Mesenchymal stem cell (in vitro differentiated cells and primary cell): ENCODE measurements around the gene FAM227B.
A peak's percentile ranks its signal among the peaks of the same experiment; 100 is the strongest.

Experiments used
- DNase-seq: peaks from one replicate; pipeline ENCODE4 v3.0.0-alpha.2; 2013
- H2AFZ ChIP-seq: one replicate; pipeline ENCODE4 v1.6.1; 2013; ENCODE audit warnings: low read depth, mild to moderate bottlenecking, control low read depth, inconsistent platforms, low read length, moderate library complexity
- H2AK5ac ChIP-seq: 2 replicates; pipeline ENCODE4 v1.6.1; 2013; ENCODE audit warnings: low read length, moderate library complexity, mild to moderate bottlenecking, inconsistent platforms; ENCODE audit not compliant: severe bottlenecking
- H2BK120ac ChIP-seq: one replicate; pipeline ENCODE4 v1.6.1; 2013; ENCODE audit warnings: low read depth, mild to moderate bottlenecking, inconsistent platforms, low read length, moderate library complexity
- H2BK12ac ChIP-seq, 2 experiments: one replicate each; pipeline ENCODE4 v1.6.1; 2013; ENCODE audit warnings: inconsistent platforms in 2 of 2, low read length in 2 of 2, mild to moderate bottlenecking in 2 of 2, moderate library complexity in 2 of 2, control low read depth in 1 of 2
- H2BK15ac ChIP-seq: one replicate; pipeline ENCODE4 v1.6.1; 2013; ENCODE audit warnings: mild to moderate bottlenecking, low read depth, inconsistent platforms; ENCODE audit not compliant: poor library complexity, severe bottlenecking
- H2BK5ac ChIP-seq: 2 replicates; pipeline ENCODE4 v1.6.1; 2013; ENCODE audit warnings: low read depth, mild to moderate bottlenecking, low read length, control low read depth, inconsistent platforms; ENCODE audit not compliant: poor library complexity, severe bottlenecking
- H3K14ac ChIP-seq, 2 experiments: one replicate each; pipeline ENCODE4 v1.6.1; 2013; ENCODE audit warnings: inconsistent platforms in 2 of 2, low read length in 2 of 2, control low read depth in 1 of 2, mild to moderate bottlenecking in 1 of 2, moderate library complexity in 1 of 2
- H3K18ac ChIP-seq, 2 experiments: one replicate each; pipeline ENCODE4 v1.6.1; 2013; ENCODE audit warnings: inconsistent platforms in 2 of 2, low read length in 2 of 2, control low read depth in 1 of 2, low read depth in 1 of 2, mild to moderate bottlenecking in 1 of 2
- H3K23ac ChIP-seq, 2 experiments: one replicate each; pipeline ENCODE4 v1.6.1; 2013; ENCODE audit warnings: inconsistent platforms in 2 of 2, low read length in 2 of 2, mild to moderate bottlenecking in 2 of 2, moderate library complexity in 2 of 2, control low read depth in 1 of 2
- H3K27ac ChIP-seq: 2 replicates; pipeline ENCODE4 v1.5.1; 2013; ENCODE audit warnings: mild to moderate bottlenecking, moderate library complexity, low read length, control low read depth, inconsistent platforms; ENCODE audit not compliant: poor library complexity, severe bottlenecking
- H3K27me3 ChIP-seq, 2 experiments: 2 replicates each; pipeline versions ENCODE4 v1.6.1 to v1.7.0; 2013; ENCODE audit warnings: low read length in 2 of 2, mild to moderate bottlenecking in 2 of 2, moderate library complexity in 2 of 2, control low read depth in 1 of 2, inconsistent platforms in 1 of 2; ENCODE audit not compliant: control insufficient read depth in 1 of 2, insufficient read depth in 1 of 2
- H3K36me3 ChIP-seq, 2 experiments: 2 replicates each; pipeline versions ENCODE4 v1.6.1 to v1.7.0; 2013; ENCODE audit warnings: low read length in 2 of 2, control low read depth in 1 of 2, inconsistent platforms in 1 of 2, low read depth in 1 of 2, mild to moderate bottlenecking in 1 of 2; ENCODE audit not compliant: insufficient read depth in 2 of 2, control insufficient read depth in 1 of 2
- H3K4ac ChIP-seq, 2 experiments: one replicate each; pipeline ENCODE4 v1.6.1; 2013; ENCODE audit warnings: inconsistent platforms in 2 of 2, low read length in 2 of 2, mild to moderate bottlenecking in 2 of 2, moderate library complexity in 2 of 2, control low read depth in 1 of 2, low read depth in 1 of 2
- H3K4me1 ChIP-seq: 2 replicates; pipeline ENCODE4 v1.6.1; 2013; ENCODE audit warnings: low read depth, low read length, control low read depth; ENCODE audit not compliant: control insufficient read depth, insufficient read depth
- H3K4me2 ChIP-seq: 2 replicates; pipeline ENCODE4 v1.6.1; 2013; ENCODE audit warnings: low read length, mild to moderate bottlenecking, inconsistent platforms; ENCODE audit not compliant: poor library complexity, severe bottlenecking
- H3K4me3 ChIP-seq, 2 experiments: 2 replicates each; pipeline versions ENCODE4 v1.5.1 to v1.7.0; 2013; ENCODE audit warnings: low read length in 2 of 2, mild to moderate bottlenecking in 2 of 2, control low read depth in 1 of 2, low read depth in 1 of 2; ENCODE audit not compliant: insufficient read depth in 1 of 2
- H3K79me1 ChIP-seq: replicated peaks from 2 replicates; pipeline ENCODE4 v1.6.1; 2013; ENCODE audit warnings: mild to moderate bottlenecking, control low read depth, low read length, inconsistent platforms; ENCODE audit not compliant: poor library complexity, severe bottlenecking
- H3K9ac ChIP-seq: 2 replicates; pipeline ENCODE4 v1.7.0; 2013; ENCODE audit warnings: mild to moderate bottlenecking, low read length, moderate library complexity
- H3K9me3 ChIP-seq: 2 replicates; pipeline ENCODE4 v1.7.0; 2013; ENCODE audit warnings: mild to moderate bottlenecking, low read length; ENCODE audit not compliant: control insufficient read depth
- H4K8ac ChIP-seq: one replicate; pipeline ENCODE4 v1.6.1; 2013; ENCODE audit warnings: inconsistent platforms, mild to moderate bottlenecking, low read length, moderate library complexity
- H4K91ac ChIP-seq: one replicate; pipeline ENCODE4 v1.6.1; 2013; ENCODE audit warnings: mild to moderate bottlenecking, low read length, inconsistent platforms
- WGBS: methylation state at CpG from one replicate; pipeline ENCODE4 v1.1.7; 2013; ENCODE audit warnings: mixed read lengths; 5-methylcytosine and 5-hydroxymethylcytosine counted together

FAM227B gene

GRCh38 chr15:49589030-49589429 is 31.6 kb downstream of the FAM227B start:
- Histone ChIP-seq H3K36me3 (no peaks in the 10 kb centered on the region), H3K4me3 (no peak overlapping the region), H2BK5ac (no peak overlapping the region), H3K27ac (no peak overlapping the region), H2BK120ac (no peak overlapping the region), H3K27me3 (no peaks in the 10 kb centered on the region), H3K14ac (no peak overlapping the region), H2BK15ac (no peak overlapping the region), H3K4ac (no peak overlapping the region), H3K9ac (peak overlapping the region; percentile 36), H3K79me1 (no peaks in the 10 kb centered on the region), H3K4me1 (no peaks in the 10 kb centered on the region), H3K18ac (no peak overlapping the region), H2AK5ac (no peak overlapping the region), H4K91ac (no peak overlapping the region), H2AFZ (no peak overlapping the region), H3K4me2 (no peak overlapping the region), H3K9me3 (peaks cover 5% of the 10 kb centered on the region), H2BK12ac (no peak overlapping the region), H4K8ac (no peak overlapping the region), H3K23ac (no peak overlapping the region)
- DNase-seq = peak; percentile 22

- H3K18ac ChIP-seq = no peak overlapping the region
- no peaks in the 10 kb centered on the region for H3K79me1 ChIP-seq
- H3K4ac ChIP-seq = no peak overlapping the region
- no peak for DNase-seq
- H3K23ac ChIP-seq = no peak overlapping the region
- H2BK5ac ChIP-seq = no peak overlapping the region
- H4K8ac ChIP-seq = no peak overlapping the region
- no peaks in the 10 kb centered on the region for H3K36me3 ChIP-seq
- no peak overlapping the region for H3K14ac ChIP-seq
- no peak overlapping the region for H2AFZ ChIP-seq
- H2BK15ac ChIP-seq = no peak overlapping the region
- H2BK12ac ChIP-seq = no peak overlapping the region
- H3K27me3 ChIP-seq = no peaks in the 10 kb centered on the region
- H2BK120ac ChIP-seq = no peak overlapping the region
- peaks cover 24% of the 10 kb centered on the region for H3K9me3 ChIP-seq
- no peaks in the 10 kb centered on the region for H3K4me1 ChIP-seq
- H3K27ac ChIP-seq = no peak overlapping the region
- 100% methylated on average over 1 of the region's 1 CpG for WGBS
- H3K4me3 ChIP-seq = no peak overlapping the region
- H3K9ac ChIP-seq = no peak overlapping the region
- no peak overlapping the region for H3K4me2 ChIP-seq
- no peak overlapping the region for H4K91ac ChIP-seq
- no peak overlapping the region for H2AK5ac ChIP-seq
Observed at GRCh38 chr15:49573421-49573820, 47.2 kb downstream of the FAM227B start.

GRCh38 chr15:49570672-49571071 is 49.9 kb downstream of the FAM227B start:
- no peak overlapping the region for H3K27ac ChIP-seq
- H3K4ac ChIP-seq = no peak overlapping the region
- H3K9ac ChIP-seq = no peak overlapping the region
- no peak overlapping the region for H3K18ac ChIP-seq
- no peak for DNase-seq
- H2BK120ac ChIP-seq = no peak overlapping the region
- H2BK15ac ChIP-seq = no peak overlapping the region
- no peak overlapping the region for H2BK12ac ChIP-seq
- peaks cover 24% of the 10 kb centered on the region for H3K9me3 ChIP-seq
- no peak overlapping the region for H4K91ac ChIP-seq
- H3K23ac ChIP-seq = no peak overlapping the region
- H2AFZ ChIP-seq = no peak overlapping the region
- no peaks in the 10 kb centered on the region for H3K36me3 ChIP-seq
- no peak overlapping the region for H2BK5ac ChIP-seq
- no peak overlapping the region for H4K8ac ChIP-seq
- H3K4me3 ChIP-seq = no peak overlapping the region
- no CpG with 5 or more reads among the region's 1 CpG for WGBS
- no peak overlapping the region for H3K4me2 ChIP-seq
- H2AK5ac ChIP-seq = no peak overlapping the region
- H3K4me1 ChIP-seq = no peaks in the 10 kb centered on the region
- H3K27me3 ChIP-seq = no peaks in the 10 kb centered on the region
- no peaks in the 10 kb centered on the region for H3K79me1 ChIP-seq
- no peak overlapping the region for H3K14ac ChIP-seq

GRCh38 chr15:49570174-49570573 is 50.4 kb downstream of the FAM227B start:
- Histone ChIP-seq H4K91ac (no peak overlapping the region), H2BK15ac (no peak overlapping the region), H2BK120ac (no peak overlapping the region), H3K4me2 (no peak overlapping the region), H3K4me1 (no peaks in the 10 kb centered on the region), H3K4ac (no peak overlapping the region), H3K18ac (no peak overlapping the region), H2BK5ac (no peak overlapping the region), H3K27me3 (no peaks in the 10 kb centered on the region), H3K14ac (no peak overlapping the region), H3K79me1 (no peaks in the 10 kb centered on the region), H3K36me3 (no peaks in the 10 kb centered on the region), H2AFZ (no peak overlapping the region), H3K9ac (no peak overlapping the region), H2BK12ac (no peak overlapping the region), H3K27ac (no peak overlapping the region), H3K9me3 (peaks cover 24% of the 10 kb centered on the region), H3K4me3 (no peak overlapping the region), H3K23ac (no peak overlapping the region), H2AK5ac (no peak overlapping the region), H4K8ac (no peak overlapping the region)
- DNase-seq = no peak
- WGBS = no CpG with 5 or more reads among the region's 1 CpG
